DOHH2 (cell line): ENCODE data around the gene USP13.

ENCODE experiments used
- H3F3A ChIP-seq: fragments of 200-600 bp; sonication (generic), shearing (Covaris generic); 2 replicates; pipeline ENCODE4 v1.6.0; 2016; ENCODE audit warnings: antibody characterized with exemption, mild to moderate bottlenecking; ENCODE audit not compliant: control insufficient read depth, insufficient read depth
- H3K27ac ChIP-seq: fragments of 200-600 bp; sonication (generic); 2 replicates; pipeline ENCODE4 v1.5.1; 2014; ENCODE audit warnings: low read depth, mild to moderate bottlenecking, low read length, moderate library complexity
- H3K27me3 ChIP-seq: fragments of 200-600 bp; sonication (generic); 2 replicates; pipeline ENCODE4 v1.6.1; 2014; ENCODE audit warnings: mild to moderate bottlenecking, low read length, mixed read lengths; ENCODE audit not compliant: control insufficient read depth
- H3K36me3 ChIP-seq: fragments of 200-600 bp; sonication (generic); 2 replicates; pipeline ENCODE4 v1.6.1; 2014; ENCODE audit warnings: mild to moderate bottlenecking, low read length, moderate library complexity, mixed read lengths; ENCODE audit not compliant: control insufficient read depth
- H3K4me1 ChIP-seq: fragments of 200-600 bp; sonication (generic); 2 replicates; pipeline ENCODE4 v1.6.1; 2014; ENCODE audit warnings: mild to moderate bottlenecking, low read length, mixed read lengths; ENCODE audit not compliant: control insufficient read depth
- H3K4me2 ChIP-seq: fragments of 200-600 bp; sonication (generic); 2 replicates; pipeline ENCODE4 v1.6.0; 2014; ENCODE audit warnings: mild to moderate bottlenecking, low read length, moderate library complexity
- H3K4me3 ChIP-seq: fragments of 200-600 bp; sonication (generic); 2 replicates; pipeline ENCODE4 v1.5.1; 2014; ENCODE audit warnings: mild to moderate bottlenecking, low read length, mixed read lengths
- H3K79me2 ChIP-seq: fragments of 200-600 bp; sonication (generic); 2 replicates; pipeline ENCODE4 v1.6.1; 2014; ENCODE audit warnings: mild to moderate bottlenecking, low read length, mixed read lengths; ENCODE audit not compliant: control insufficient read depth
- H3K9me2 ChIP-seq: fragments of 200-600 bp; sonication (generic); replicated peaks from 2 replicates; pipeline ENCODE4 v1.6.1; 2014; ENCODE audit warnings: mild to moderate bottlenecking, low read length, mixed read lengths; ENCODE audit not compliant: control insufficient read depth
- H3K9me3 ChIP-seq: fragments of 200-600 bp; sonication (generic); 2 replicates; pipeline ENCODE4 v1.6.1; 2014; ENCODE audit warnings: antibody characterized with exemption, low read length, mixed read lengths; ENCODE audit not compliant: control insufficient read depth, insufficient read depth
- H4K20me1 ChIP-seq: fragments of 200-600 bp; sonication (generic); 2 replicates; pipeline ENCODE4 v1.6.0; 2014; ENCODE audit warnings: low read depth, mild to moderate bottlenecking, antibody characterized with exemption, low read length, moderate library complexity; ENCODE audit not compliant: control insufficient read depth, insufficient read depth
- CTCF ChIP-seq: fragments of 200-600 bp; sonication (generic); IDR thresholded peaks from one replicate; pipeline ENCODE4 v1.5.1; 2014; ENCODE audit warnings: antibody characterized with exemption, mild to moderate bottlenecking, low read depth, low read length; ENCODE audit not compliant: poor library complexity, severe bottlenecking
- EZH2phosphoT487 ChIP-seq: fragments of 200-600 bp; sonication (generic); IDR thresholded peaks from 2 replicates; pipeline ENCODE4 v1.6.1; 2017; ENCODE audit warnings: borderline replicate concordance, mild to moderate bottlenecking, antibody characterized with exemption, low read length, moderate library complexity, mixed read lengths

USP13 gene

GRCh38 chr3:179730506-179730905 is 77.7 kb downstream of the USP13 start:
- Histone ChIP-seq H3K4me2 (no peak overlapping the region), H4K20me1 (0 out of 2 replicates have a peak, but pooled peaks cover 4% of the 10 kb centered on the region), H3F3A (no peaks in the 10 kb centered on the region), H3K79me2 (no peaks in the 10 kb centered on the region), H3K4me3 (no peak overlapping the region), H3K4me1 (peaks cover 6% of the 10 kb centered on the region; the same call in 1 of the 2 replicates), H3K9me3 (no peaks in the 10 kb centered on the region), H3K36me3 (peaks cover 40% of the 10 kb centered on the region), H3K27ac (no peak overlapping the region), H3K27me3 (no peaks in the 10 kb centered on the region), H3K9me2 (no peaks in the 10 kb centered on the region)
- no peak for TF ChIP-seq CTCF
- TF ChIP-seq EZH2phosphoT487, result no peak

DNA sequence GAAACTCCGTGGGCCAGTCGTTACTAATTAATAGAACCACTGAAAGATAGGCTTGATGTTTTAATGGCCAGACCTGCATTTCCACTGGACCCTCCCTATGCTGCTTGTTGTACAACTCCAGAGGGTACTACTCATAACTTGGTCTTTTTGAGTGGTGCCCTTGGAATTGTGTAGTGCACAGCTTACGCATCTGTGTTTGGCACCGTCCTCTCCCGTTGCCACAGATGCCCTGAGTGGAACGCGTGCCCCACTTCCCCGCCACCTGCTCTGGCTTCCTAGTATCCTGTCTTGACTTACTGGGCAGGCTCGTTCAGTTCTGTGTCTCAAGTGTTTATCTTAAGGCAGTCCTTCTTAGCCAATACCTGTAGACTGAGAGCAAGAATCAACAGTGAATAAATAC is 78.7 kb downstream of the USP13 start:
- H3K4me3 ChIP-seq, result no peak overlapping the region
- no peak overlapping the region for H3K4me2 ChIP-seq
- H3K4me1 ChIP-seq, result peaks cover 6% of the 10 kb centered on the region; the same call in 1 of the 2 replicates
- H3K27ac ChIP-seq, result no peak overlapping the region
- H3K79me2 ChIP-seq, result no peaks in the 10 kb centered on the region
- H4K20me1 ChIP-seq, result peaks cover 4% of the 10 kb centered on the region; the same call in 1 of the 2 replicates
- TF ChIP-seq EZH2phosphoT487 (no peak), CTCF (no peak)
- no peaks in the 10 kb centered on the region for H3K27me3 ChIP-seq
- H3K9me3 ChIP-seq, result no peaks in the 10 kb centered on the region
- no peaks in the 10 kb centered on the region for H3F3A ChIP-seq
- H3K36me3 ChIP-seq, result peaks cover 39% of the 10 kb centered on the region
- no peaks in the 10 kb centered on the region for H3K9me2 ChIP-seq

DNA sequence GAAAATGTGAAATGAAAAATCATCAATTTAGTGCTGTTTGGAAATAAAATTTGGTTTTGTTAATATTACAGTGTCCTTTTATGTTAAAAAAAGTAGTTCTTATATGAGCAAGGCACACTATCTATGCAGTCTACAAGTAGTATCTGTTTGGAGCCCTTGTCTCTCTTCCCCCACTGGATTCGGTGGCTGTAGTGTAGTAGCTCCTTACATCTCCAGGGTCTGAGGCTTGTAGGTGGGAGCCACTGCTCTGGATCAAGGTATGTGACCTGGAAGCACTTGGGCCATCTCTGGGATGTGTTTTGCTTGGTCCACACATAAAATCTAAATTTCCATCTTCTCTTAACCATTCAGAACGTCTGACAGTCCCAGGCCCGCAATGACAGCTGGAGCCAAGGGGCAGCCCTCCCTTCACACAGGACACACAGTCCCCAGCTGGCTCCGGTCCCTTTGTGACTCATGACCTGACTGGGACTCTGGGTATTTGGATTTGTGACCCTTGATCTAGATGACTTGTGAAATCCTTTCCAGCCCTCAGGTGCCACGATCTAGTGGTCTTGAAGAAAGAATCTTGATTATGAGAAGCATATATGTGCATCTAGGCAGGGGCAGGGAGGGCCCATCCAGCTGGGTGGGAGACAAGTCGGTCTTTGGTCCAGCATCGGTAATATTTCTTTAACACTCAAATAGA is 80.0 kb downstream of the USP13 start:
- Histone ChIP-seq H3K4me3 (no peak overlapping the region), H3F3A (no peaks in the 10 kb centered on the region), H3K9me2 (no peaks in the 10 kb centered on the region), H3K79me2 (no peaks in the 10 kb centered on the region), H3K36me3 (peaks cover 46% of the 10 kb centered on the region), H3K4me2 (no peak overlapping the region), H3K4me1 (peaks cover 6% of the 10 kb centered on the region; the same call in 1 of the 2 replicates), H4K20me1 (peaks cover 4% of the 10 kb centered on the region; the same call in 1 of the 2 replicates), H3K9me3 (no peaks in the 10 kb centered on the region), H3K27ac (no peak overlapping the region), H3K27me3 (no peaks in the 10 kb centered on the region)
- TF ChIP-seq CTCF (no peak), EZH2phosphoT487 (no peak)
